ENCODE measurements around the gene NXPH4. TPM values are rescaled to one million over a fixed set of nuclear protein-coding genes. Genes with fewer than 3 reads are reported as not detected.

NXPH4 gene
- total RNA-seq, 1 donor from 2014 or later = 0.27 TPM

DNA sequence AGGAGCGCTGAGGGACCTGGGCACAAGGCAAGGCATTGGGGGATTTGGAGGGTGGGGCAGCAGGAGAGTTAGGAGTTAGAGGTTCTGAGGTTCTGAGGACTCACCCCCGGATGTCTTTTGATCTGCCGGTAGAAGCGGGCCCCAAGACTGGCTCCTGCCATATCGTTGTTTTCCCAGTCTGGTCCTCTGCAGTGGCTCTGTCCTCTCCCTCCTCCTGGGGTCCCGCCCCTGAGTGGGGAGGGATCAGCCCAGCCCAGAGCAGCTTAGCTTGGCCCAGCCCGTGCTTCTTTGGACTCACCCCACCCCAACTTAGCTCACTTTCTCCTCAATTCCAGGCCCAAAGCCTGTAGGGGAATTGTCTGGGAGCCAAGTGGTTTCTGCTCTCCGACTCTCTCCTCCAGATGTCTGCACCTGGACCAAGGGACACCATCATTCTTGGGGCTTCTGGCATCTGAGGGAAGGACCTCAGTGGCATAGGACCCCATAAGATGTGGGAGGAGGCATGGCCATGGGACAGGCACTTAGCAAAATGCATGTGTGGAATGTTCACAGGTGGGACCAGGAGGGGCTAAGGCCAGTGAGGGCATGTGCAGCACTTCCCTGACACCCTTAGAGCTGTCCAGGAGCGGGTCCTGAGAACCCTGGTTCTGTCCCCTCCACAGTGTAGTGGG lies 20.5 kb downstream of the NXPH4 start:
- ATAC-seq = no peak
- no peak for DNase-seq (ENCODE audit: low spot score)
- intact Hi-C loops (cut with DNase I) = no loop called here

DNA sequence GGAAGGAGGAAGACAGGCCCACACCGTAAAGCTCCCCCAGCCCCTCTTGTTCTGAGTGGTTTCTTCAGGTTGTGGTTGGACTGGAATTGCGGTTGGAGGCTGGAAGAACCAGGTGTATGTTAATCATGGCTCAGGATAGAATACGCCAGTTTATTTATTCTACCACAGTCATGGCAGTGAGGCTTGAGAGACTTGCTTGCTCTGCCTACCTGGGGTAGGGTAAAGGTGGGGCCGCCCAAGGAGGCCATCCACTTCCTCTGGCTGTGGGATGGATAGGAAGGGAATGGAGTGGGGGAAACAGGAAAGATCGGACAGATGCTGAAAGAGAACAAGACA lies 21.0 kb downstream of the NXPH4 start:
- ATAC-seq (no peak), DNase-seq (ENCODE audit: low spot score) (no peak)
- intact Hi-C loops (cut with DNase I) = no loop called here

DNA sequence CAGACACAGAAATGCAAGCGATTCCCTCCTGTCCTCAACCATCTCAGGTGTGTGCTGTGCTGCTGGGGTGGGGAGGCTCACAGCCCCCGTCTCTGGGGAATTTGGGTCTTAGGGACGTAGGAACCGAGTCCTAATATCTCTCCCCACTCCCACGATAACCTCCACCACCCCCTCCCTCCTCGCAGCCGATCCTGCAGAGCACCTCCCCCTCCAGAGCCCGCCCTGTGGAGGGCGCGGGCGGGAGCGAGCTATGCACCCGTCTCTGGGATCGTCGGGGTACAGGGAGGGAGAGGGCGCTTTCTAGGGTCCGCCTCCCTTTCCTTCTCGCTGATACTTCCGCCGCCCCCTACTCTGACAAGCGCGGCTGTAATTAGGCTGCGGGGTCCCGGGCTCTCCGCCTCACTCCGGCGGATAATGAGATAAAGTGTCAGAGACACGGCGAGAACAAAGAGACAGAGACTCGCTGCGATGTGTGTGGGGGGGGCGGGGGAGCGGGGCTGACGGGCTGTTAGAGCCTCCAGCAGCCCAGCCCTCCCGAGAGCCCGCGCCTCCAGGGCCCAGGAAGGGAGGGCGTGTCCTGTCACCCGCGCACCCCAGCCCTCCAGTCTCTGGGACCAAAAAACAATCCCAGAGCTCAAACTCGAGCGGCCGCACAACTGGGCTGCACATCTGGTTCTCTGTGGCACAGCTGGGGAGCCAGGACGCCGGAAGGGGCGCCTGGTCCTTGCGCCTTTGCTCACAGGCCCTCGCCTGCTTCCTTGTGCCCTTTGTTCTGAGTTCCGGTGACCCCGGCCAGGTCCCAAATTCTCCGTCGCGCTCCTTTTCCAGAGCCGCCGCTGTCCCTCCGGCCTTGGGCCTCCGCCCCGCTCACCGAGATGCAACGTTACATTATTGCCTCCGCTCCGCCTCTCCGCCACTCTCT lies 21.6 kb downstream of the NXPH4 start:
- intact Hi-C loops (cut with DNase I) = no loop called here
- DNase-seq (ENCODE audit: low spot score) = no peak

DNA sequence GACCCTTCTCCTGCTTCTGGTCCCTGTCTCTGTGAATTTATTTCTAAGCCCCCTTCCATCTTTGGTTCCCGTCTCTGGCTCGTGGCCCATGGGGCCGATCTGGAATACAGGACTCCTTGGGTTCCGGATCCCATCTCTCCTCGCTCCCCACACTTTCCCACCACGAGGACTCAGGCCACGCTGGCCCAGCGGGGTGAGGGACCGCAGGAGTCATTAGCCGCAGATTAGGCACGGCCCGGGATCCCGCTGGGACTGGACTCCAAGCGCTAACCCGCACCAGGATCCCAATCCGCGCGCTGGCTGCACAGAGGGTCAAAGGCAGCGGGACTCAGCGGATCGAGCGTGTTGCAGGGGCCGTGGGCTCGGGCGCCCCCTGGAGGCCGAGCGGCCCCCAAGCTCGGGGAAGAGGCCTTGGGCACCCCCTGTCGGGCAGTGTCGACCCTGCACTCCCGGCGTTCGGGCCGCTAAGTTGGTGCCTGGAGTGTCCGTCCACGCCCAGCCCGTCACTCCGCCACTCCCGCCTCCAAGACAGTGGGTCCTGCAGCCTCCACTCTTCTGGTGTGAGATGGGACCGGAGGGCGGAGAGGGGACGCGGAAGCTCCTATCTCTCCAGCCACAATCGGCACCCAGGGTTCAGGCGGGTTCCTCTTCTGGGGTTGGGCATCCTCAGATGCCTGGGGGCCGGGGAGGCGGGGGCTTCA lies 22.4 kb downstream of the NXPH4 start:
- DNase-seq (ENCODE audit: low spot score) (peak; percentile 92), ATAC-seq (peak; percentile 83)
- intact Hi-C loops (cut with DNase I) = no loop called here

More for the DNA sequence above, 21.6 kb downstream of the NXPH4 start:
- ATAC-seq = peak; percentile 0

DNA sequence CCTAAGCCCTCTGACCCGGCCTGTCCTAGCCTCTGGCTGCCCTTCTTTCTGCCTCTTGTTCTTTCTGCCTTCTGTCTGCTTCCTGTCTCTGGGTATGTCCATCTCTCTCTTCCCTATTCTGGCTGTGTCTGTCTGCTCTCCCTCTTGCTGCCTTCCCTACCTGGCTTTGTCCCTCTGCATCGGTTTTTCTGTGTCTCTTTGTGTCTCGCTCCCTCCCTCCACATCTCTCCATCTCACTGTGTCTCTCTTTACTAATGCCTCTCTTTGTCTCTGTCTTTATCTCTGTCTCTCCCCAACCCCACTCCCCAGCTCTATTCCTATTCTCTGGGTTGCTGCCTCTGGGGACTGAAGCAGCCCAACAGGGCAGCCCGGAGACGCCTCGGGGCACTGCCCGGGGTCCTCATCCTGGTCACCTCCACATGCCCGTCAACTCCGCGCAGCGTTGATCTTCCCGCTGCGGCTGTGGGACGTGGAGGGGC lies 23.0 kb downstream of the NXPH4 start:
- no peak for DNase-seq (ENCODE audit: low spot score)
- intact Hi-C loops (cut with DNase I) = no loop called here
- no peak for ATAC-seq

DNA sequence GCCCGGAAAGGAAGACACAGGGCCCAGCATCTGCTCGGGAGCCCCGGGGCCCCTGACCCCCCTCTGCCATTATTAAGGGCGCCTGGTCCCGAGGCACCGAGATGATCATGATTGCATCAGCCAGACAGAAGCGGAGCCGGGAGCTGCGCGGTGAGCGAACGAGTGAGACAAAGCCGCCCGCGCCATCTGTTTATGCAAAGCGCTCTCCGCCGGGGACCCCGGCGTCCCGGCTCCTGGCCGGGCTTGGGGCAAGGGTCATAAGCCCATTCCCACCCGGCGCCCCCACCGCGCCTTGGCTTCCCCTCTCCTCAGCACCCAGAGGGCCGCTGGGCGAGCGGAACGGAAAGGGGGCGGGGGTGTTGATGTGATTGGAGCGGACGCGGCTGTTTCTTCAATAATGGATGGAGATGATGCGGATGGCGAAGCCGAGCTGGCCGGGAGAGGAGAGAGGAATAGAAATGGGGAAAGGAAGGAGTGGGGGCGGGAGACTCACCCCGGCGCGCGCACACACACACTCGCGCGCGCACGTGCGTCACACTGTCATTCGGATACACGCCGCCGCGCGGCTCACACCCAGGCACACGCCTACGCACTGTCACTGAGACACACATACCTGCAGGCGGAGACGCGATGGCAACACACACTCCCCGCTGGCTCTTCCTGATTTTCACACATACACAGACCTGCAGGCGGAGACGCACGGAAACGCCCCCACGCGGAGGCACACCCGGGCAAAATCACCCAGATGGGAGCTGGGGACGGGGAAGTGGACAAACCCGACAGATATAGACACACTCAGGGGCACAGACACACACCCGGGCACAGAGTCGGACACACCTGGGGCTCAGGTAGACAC lies 23.7 kb downstream of the NXPH4 start:
- no peak for DNase-seq (ENCODE audit: low spot score)
- ATAC-seq = peak; percentile 4
- intact Hi-C loops (cut with DNase I) = no loop called here

DNA sequence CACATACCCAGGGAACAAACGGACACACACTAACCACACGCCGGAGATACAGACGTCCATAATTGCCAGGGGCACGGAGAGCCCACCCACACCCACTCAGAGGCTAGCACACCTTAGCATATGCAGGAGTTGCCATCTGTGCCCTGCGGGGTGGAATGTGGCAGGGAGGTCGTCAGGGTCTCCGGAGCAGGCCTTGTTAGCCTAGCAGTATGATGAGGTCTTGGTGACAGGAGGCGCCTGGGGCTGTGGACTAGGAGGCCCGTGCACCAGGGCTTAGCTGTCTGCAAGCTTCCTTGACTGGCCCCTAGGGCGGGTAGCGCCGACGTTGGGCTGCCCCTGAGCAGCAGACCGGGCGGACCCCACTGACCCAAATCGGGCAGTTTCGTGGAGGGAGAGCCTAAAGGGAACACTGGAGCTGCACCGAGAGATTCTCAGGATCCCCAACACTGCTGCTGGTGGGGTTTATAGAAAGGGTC lies 24.4 kb downstream of the NXPH4 start:
- intact Hi-C loops (cut with DNase I) = no loop called here
- DNase-seq (ENCODE audit: low spot score) (no peak), ATAC-seq (no peak)

DNA sequence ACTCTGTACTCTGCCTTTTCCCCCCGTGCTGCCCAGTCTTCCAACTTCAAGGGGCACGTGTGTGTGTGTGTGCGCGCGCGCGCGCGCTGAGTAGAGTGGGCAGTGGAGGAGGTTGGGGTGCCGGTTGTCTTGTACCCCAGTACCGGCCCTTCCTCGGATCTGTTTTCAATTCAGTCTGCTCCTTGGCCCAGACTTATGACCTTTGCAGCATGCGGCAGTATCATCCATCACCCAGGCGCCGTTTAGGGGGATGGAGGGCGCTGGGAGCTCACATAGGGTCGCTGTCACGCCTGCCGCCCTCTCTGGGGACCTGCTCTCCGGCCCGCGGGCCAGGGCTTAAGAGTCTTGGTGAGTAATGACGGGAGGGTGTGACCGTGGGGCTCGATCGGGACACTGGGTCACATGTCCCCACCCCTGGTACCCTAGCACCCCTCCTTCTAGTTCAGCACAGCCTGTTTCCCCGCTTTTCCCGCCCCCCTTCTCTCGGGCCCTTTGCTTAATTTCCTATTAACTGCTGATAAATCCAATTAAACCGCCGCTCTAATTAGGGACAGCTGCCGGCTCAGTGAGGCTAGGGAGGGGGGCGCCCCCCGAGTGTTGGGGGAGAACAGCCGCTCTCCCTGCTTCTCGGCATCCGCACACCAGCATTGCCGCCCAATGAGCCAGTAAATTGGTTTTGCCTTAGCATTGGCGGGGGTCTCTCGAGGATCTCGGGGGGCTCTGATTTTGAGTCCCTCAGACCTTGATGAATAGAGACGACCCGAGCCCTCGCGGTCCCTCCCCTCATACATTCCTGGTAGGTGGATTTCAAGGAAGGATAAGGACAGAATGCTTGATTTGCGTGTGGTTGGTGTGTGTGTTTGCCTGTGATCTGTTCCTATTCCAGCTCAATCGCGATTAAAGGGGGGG lies 25.1 kb downstream of the NXPH4 start:
- ATAC-seq (no peak), DNase-seq (ENCODE audit: low spot score) (no peak)
- intact Hi-C loops (cut with DNase I) = no loop called here

DNA sequence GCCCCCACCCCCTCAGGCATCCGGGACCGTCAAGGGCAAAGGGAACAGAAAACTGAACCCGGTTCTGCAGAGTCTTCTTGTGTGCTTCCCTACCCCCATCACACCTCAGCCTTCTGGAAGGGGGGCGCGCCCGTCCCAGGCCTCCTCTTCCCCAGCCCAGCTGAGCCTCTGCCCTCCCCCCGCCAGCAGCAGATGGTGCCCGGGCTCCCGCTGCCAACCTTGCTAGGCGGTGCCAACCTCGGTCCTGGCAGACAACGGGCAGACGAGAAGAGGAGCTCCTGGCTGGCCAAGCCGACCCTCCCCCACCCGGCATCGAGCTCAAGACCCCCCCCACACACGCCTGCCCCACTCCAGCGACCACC lies 25.7 kb downstream of the NXPH4 start:
- ATAC-seq = no peak
- no peak for DNase-seq (ENCODE audit: low spot score)
- intact Hi-C loops (cut with DNase I) = no loop called here

DNA sequence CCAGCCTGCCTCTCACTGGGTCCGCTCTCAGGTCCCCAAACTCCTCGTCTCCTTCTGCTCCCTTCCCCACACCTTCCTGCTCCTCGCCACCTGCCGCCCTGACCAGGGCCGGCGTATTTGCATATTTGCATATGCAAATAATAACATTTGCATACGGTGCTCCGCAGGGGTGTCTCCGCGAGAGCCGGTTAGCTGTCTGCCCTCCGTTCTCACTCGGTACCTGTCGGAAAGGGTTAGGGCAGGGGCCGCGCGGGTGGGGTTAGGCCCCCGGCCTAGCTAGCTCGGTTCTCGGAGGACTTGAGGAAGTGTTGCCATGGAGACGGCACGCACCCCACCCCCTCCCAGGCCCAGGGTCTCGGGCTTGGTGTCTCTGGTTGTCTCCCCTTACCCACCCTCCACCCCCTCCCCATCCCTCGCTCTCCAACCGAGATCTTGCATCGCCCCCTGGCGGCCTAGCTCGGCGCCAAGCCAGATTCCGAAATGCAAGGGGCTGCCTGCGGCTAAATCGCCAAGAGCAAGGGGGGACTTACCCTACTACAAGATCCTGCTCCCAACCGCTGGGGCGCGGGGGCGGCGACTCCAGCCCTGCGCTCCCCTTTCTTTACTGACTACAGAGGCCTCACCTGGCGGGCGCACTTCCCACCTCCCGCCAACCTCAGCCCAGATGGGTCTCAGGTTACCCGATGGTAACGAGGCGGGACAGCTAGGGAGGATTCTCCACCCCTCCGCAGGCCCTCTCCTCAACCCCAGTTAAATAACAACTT lies 26.3 kb downstream of the NXPH4 start:
- intact Hi-C loops (cut with DNase I) = no loop called here
- ATAC-seq (no peak), DNase-seq (ENCODE audit: low spot score) (peak; percentile 78)

DNA sequence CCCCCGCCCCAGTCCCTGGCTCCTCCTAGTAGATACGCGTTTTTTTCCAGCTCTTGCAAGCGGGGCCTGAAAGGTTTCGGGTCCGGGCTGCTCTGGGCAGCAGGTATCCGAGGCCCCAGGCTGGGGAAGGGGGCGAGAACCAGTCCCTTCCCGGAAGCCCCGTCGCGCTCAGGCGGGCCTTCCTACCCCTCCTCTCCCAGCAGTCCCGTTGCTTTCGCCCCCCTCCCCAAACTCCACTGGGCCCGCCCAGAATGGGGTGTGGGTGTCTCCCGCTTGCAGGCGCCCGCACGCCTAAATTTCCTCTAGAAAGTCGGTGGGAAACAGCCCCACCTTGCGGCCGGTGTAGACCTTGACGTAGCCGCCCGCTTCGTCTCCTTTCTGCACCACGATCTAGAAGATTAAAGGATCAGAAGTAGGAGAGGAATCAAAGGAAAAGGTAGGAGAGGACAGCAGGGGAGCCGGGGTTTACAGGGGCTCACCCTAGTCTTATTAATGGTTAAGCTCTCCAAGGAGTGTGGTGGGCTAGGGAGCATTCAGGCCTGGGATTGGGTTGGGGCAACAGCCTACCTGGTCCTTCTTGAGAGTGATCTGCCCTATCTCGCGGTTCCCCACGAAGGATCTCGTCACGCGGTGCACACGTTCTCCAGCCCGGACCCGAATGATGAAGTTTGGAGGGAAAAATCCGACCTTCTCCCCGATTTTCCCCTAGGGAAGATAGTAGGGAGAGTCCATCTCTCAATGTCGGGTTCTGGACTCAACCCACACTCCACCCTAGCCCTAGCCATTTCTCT lies 27.1 kb downstream of the NXPH4 start:
- peak; percentile 29 for ATAC-seq

DNA sequence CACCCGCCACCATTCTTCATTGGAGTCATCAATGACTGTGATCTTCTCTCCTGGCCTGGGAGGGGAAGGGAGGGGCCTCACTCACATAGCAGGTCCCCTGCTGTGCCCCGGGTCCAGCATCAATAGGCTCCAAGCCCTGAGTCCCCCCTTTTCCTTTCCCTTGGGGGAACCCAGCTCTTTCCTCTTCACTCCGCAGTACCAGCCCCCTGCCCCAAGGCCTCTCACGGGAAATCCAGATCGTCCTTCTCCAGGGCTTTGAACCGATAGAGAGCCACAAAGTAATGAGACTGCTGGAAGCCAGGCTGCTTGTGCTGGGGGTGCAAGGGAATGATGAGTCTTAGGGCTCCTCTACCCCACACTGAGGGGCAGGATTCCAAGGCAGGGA lies 27.7 kb downstream of the NXPH4 start:
- intact Hi-C loops (cut with DNase I) = no loop called here
- no peak for ATAC-seq
- peak; percentile 54 for DNase-seq (ENCODE audit: low spot score)

More for the DNA sequence above, 27.1 kb downstream of the NXPH4 start:
- DNase-seq (ENCODE audit: low spot score) = peak; percentile 91
- intact Hi-C loops (cut with DNase I) = no loop called here

DNA sequence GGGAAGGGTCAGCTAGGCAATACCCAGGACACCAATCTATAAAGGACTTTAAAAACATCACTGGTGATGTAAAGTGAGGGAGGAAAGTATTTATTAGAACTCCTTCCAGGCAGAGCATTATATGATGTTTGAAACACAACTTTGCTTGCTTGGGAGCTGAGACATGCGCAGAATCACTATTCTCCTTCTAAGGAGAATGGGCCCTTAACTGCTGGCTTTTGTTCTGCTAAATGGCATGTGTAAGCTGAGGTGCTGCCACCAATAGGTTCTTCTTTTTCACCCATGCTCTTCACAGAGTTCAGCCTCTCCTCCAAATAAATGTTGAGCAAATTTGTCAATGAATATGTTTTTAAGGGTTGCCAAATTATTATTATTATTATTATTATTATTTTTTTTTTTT lies 30.4 kb downstream of the NXPH4 start:
- intact Hi-C loops (cut with DNase I) = no loop called here

DNA sequence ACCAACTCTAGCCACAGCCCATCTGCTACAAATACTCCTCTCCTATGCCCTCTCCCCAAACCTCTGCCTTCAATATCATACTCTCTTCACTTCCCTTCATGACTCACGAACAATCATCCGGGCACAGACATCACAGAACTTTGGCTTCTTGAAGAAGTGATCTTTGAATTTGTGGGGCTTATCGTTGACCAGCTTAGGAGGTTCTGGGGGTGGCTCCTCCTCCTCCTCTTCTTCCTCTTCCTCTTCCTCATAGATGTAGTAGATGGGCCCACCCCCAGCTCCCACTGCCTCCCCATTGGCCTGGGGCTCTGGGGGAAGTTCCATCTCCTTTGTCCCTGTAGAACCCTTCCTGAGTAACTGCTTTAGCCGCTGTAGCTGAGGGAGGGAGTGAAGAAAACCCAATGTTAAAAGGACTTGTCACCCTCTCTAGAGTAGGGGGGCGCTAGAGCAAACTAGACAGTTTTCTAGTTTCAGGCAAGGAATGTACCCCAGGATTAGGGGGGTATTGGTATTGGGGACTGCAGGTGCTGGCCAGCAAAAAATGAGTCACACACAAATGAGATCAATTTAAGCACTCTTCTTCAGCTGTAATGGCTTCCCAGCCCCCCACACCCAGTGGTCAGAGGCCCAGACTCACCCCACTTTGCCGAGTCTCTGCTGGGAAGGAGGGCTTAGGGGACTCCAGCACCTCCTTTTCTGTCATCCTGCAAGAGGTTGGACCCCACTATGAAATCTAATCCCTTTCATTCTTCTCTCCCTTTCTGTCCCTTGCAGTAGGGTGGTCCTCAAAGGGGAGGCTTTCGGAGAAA lies 32.5 kb downstream of the NXPH4 start:
- intact Hi-C loops (cut with DNase I) = no loop called here
- ATAC-seq (no peak), DNase-seq (ENCODE audit: low spot score) (no peak)

More for the DNA sequence above, 30.4 kb downstream of the NXPH4 start:
- DNase-seq (ENCODE audit: low spot score) (no peak), ATAC-seq (no peak)

DNA sequence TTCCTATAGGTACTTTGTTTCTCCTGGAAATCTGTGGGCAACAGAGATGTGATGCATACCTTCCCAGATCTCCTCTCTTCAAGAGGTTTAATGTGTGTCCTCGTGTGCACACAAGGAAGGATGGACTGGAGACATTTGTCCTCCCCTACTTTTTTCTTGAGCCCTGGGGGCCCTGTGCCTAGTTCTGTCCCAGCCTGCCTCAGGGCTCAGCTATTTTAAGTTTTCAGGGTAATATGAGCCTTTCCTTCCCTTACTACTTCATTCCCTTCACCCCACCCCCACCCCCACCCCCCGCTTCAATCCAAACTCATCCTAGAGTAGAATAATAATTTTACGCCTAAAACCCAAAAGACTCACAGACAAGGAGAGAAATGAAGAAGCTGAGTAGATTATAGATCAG lies 33.9 kb downstream of the NXPH4 start:
- ATAC-seq = no peak
- no peak for DNase-seq (ENCODE audit: low spot score)
- intact Hi-C loops (cut with DNase I) = no loop called here

DNA sequence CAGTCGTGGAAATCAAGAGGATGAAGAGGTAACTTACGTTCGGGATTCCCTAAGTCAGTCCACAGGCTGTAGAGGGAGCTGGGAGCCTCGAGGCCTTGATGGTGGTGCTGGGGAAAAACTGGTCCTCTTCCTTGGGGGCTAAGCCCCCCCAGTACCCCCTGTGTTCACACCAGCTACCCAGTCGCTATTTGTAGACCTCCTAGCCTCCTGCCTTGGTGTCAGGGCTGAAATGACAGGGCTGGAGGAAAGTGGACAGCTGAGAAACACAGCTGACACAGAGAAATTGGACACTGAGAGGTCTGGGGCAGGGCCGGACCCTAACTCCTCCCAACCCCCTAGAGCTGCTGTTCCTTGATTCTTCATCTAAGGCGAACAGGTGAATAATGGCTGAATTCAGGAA lies 34.4 kb downstream of the NXPH4 start, which contains the start of gene STAC3:
Gene STAC3 (minus strand): TSS at position 232 of the 400 bp plus-strand sequence. CDS start 1,551 bp downstream, outside the sequence.
- no peak for ATAC-seq
- intact Hi-C loops (cut with DNase I) = no loop called here
- DNase-seq (ENCODE audit: low spot score) = no peak

All from sciatic nerve (tissue), 2 donors.